ENCODE measurements around the gene MTMR2. TPM values are rescaled to one million over a fixed set of nuclear protein-coding genes. Genes with fewer than 3 reads are reported as not detected.

Gene MTMR2
- total and polyA plus RNA-seq, 2 donors (not counting 1 experiment from before 2014, with no cell fraction given): 4.8 to 15.4 TPM

DNA sequence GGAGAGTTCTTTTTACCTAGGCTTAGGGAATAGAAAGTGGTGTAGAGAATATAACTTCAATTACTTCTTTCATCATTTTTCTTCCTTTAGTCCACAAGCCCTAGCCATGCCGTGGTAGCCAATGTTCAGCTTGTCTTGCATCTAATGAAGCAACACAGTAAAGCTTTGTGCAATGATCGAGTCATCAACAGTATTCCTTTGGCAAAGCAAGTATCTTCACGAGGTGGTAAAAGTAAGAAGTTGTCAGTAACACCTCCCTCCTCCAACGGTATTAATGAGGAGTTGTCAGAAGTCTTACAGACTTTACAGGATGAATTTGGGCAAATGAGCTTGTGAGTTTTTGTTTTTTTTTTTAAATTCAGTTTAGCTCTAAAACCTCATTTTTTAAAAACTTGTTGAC is 96.2 kb downstream of the MTMR2 start:
- ATAC-seq (ENCODE audit: low read depth) (no peak), DNase-seq (no peak)
- no peak overlapping the region for H3K27ac Mint-ChIP-seq
- no peaks in the 10 kb centered on the region for H3K27me3 ChIP-seq (replicated peaks in 1 of 4; ENCODE audit: control extremely low read depth in 1 of 4, control insufficient read depth in 3 of 4, insufficient read depth in 4 of 4, low read length in 3 of 4)
- H3K9ac ChIP-seq (ENCODE audit: low read length): no peak overlapping the region
- no peak overlapping the region for H3K4me3 Mint-ChIP-seq
- H3K9me3 Mint-ChIP-seq (ENCODE audit: insufficient read depth): no peaks in the 10 kb centered on the region
- TF ChIP-seq CTCF (IDR thresholded peaks at IDR 0.05) (no peak), EZH2 (IDR thresholded peaks at IDR 0.05; ENCODE audit: borderline replicate concordance, insufficient read depth, low read depth, low read length, poor library complexity, severe bottlenecking) (no peak)
- POLR2A ChIA-PET: no interaction called here
- 90% methylated on average over 2 of the region's 4 CpGs for WGBS (ENCODE audit: insufficient coverage)
- H3K27me3 Mint-ChIP-seq: no peaks in the 10 kb centered on the region
- H3K4me1 Mint-ChIP-seq: no peaks in the 10 kb centered on the region
- CTCF ChIA-PET: interaction anchor here (0.8 to 1.1 kb wide), 2 partner anchors 8 to 598 kb away, joined by 3 to 5 read pairs; no protein-coding TSS in a partner anchor
- H3K79me2 ChIP-seq (ENCODE audit: control insufficient read depth, insufficient read depth, low read length): no peaks in the 10 kb centered on the region
- intact Hi-C loops (cut with micrococcal nuclease): no loop called here
- no peak overlapping the region for H2AFZ ChIP-seq (ENCODE audit: insufficient read depth, low read depth, low read length, poor library complexity, severe bottlenecking)
- H3K9me3 ChIP-seq (ENCODE audit: control extremely low read depth in 1 of 3, control insufficient read depth in 2 of 3, insufficient read depth in 1 of 3, low read length in 2 of 3): no peaks in the 10 kb centered on the region
- H3K4me1 ChIP-seq (ENCODE audit: control insufficient read depth in 2 of 2, insufficient read depth in 2 of 2, low read length in 2 of 2): no peaks in the 10 kb centered on the region
- peaks cover 13 to 37% of the 10 kb centered on the region in 2 experiments for H3K36me3 ChIP-seq (replicated peaks in 1 of 2; ENCODE audit: control extremely low read depth in 1 of 2, control insufficient read depth in 1 of 2, extremely low read depth in 1 of 2, insufficient read depth in 2 of 2, low read length in 1 of 2)
- no peak overlapping the region for H3K27ac ChIP-seq (ENCODE audit: low read length in 2 of 2)
- no peaks in the 10 kb centered on the region for H4K20me1 ChIP-seq (ENCODE audit: control insufficient read depth, insufficient read depth, low read length, poor library complexity, severe bottlenecking)
- H3K4me2 ChIP-seq (replicated peaks; ENCODE audit: low read depth, low read length, poor library complexity, severe bottlenecking): no peak overlapping the region
- no peak overlapping the region for H3K4me3 ChIP-seq (ENCODE audit: control extremely low read depth in 1 of 5, extremely low read depth in 1 of 5, insufficient read depth in 1 of 5, low read depth in 2 of 5, low read length in 4 of 5)

DNA sequence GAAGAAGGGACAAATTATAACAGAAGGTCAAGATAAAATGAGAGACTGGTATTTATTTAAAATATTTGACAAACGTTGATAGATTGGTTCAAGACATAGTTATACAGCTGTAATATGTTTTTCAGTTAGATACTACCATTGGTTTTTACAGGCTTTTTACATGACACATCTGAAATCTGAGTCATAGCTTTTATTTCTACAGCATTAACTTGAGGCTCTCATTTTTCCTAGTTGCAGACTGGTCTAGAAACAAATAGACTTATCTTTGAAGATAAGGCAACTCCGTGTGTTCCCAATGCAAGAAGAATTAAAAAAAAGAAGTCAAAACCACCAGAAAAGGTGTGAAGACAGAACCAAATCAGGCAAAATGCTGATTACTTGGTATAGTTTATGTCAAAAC is 102.3 kb downstream of the MTMR2 start:
- Histone ChIP-seq H3K4me2 (replicated peaks; ENCODE audit: low read depth, low read length, poor library complexity, severe bottlenecking) (no peak overlapping the region), H3K27me3 (replicated peaks in 1 of 4; ENCODE audit: control extremely low read depth in 1 of 4, control insufficient read depth in 3 of 4, insufficient read depth in 4 of 4, low read length in 3 of 4) (no peaks in the 10 kb centered on the region), H3K4me1 (ENCODE audit: control insufficient read depth in 2 of 2, insufficient read depth in 2 of 2, low read length in 2 of 2) (no peaks in the 10 kb centered on the region), H3K27ac (ENCODE audit: low read length in 2 of 2) (no peak overlapping the region), H3K79me2 (ENCODE audit: control insufficient read depth, insufficient read depth, low read length) (no peaks in the 10 kb centered on the region), H3K9me3 (ENCODE audit: control extremely low read depth in 1 of 3, control insufficient read depth in 2 of 3, insufficient read depth in 1 of 3, low read length in 2 of 3) (no peaks in the 10 kb centered on the region), H3K4me3 (ENCODE audit: control extremely low read depth in 1 of 5, extremely low read depth in 1 of 5, insufficient read depth in 1 of 5, low read depth in 2 of 5, low read length in 4 of 5) (no peak overlapping the region), H2AFZ (ENCODE audit: insufficient read depth, low read depth, low read length, poor library complexity, severe bottlenecking) (no peak overlapping the region), H3K36me3 (replicated peaks in 1 of 2; ENCODE audit: control extremely low read depth in 1 of 2, control insufficient read depth in 1 of 2, extremely low read depth in 1 of 2, insufficient read depth in 2 of 2, low read length in 1 of 2) (peaks cover 16 to 43% of the 10 kb centered on the region in 2 experiments), H3K9ac (ENCODE audit: low read length) (no peak overlapping the region), H4K20me1 (ENCODE audit: control insufficient read depth, insufficient read depth, low read length, poor library complexity, severe bottlenecking) (no peaks in the 10 kb centered on the region)
- H3K27me3 Mint-ChIP-seq: no peaks in the 10 kb centered on the region
- intact Hi-C loops (cut with micrococcal nuclease): no loop called here
- no CpG with 5 or more reads among the region's 2 CpGs for WGBS (ENCODE audit: insufficient coverage)
- H3K27ac Mint-ChIP-seq: no peak overlapping the region
- ATAC-seq (ENCODE audit: low read depth): no peak
- TF ChIP-seq CTCF (IDR thresholded peaks at IDR 0.05) (no peak), EZH2 (IDR thresholded peaks at IDR 0.05; ENCODE audit: borderline replicate concordance, insufficient read depth, low read depth, low read length, poor library complexity, severe bottlenecking) (no peak)
- no peak for DNase-seq
- CTCF ChIA-PET: interaction anchor here (0.9 to 2.6 kb wide), 2 partner anchors 13 to 15 kb away, joined by 3 to 8 read pairs; no protein-coding TSS in a partner anchor
- no peak overlapping the region for H3K4me3 Mint-ChIP-seq
- no peaks in the 10 kb centered on the region for H3K4me1 Mint-ChIP-seq
- no peaks in the 10 kb centered on the region for H3K9me3 Mint-ChIP-seq (ENCODE audit: insufficient read depth)
- POLR2A ChIA-PET: no interaction called here

Measured in B cell (primary cell).